HG02943 (cell line): ENCODE measurements around the gene LHFPL2.

Source experiments
- ATAC-seq: cut with Tn5 transposase; IDR thresholded peaks from one replicate; pipeline ENCODE4 v1.9.1; 2021; ENCODE audit warnings: mild to moderate bottlenecking, low read depth, moderate library complexity; ENCODE audit not compliant: unreplicated experiment

The LHFPL2 gene

DNA sequence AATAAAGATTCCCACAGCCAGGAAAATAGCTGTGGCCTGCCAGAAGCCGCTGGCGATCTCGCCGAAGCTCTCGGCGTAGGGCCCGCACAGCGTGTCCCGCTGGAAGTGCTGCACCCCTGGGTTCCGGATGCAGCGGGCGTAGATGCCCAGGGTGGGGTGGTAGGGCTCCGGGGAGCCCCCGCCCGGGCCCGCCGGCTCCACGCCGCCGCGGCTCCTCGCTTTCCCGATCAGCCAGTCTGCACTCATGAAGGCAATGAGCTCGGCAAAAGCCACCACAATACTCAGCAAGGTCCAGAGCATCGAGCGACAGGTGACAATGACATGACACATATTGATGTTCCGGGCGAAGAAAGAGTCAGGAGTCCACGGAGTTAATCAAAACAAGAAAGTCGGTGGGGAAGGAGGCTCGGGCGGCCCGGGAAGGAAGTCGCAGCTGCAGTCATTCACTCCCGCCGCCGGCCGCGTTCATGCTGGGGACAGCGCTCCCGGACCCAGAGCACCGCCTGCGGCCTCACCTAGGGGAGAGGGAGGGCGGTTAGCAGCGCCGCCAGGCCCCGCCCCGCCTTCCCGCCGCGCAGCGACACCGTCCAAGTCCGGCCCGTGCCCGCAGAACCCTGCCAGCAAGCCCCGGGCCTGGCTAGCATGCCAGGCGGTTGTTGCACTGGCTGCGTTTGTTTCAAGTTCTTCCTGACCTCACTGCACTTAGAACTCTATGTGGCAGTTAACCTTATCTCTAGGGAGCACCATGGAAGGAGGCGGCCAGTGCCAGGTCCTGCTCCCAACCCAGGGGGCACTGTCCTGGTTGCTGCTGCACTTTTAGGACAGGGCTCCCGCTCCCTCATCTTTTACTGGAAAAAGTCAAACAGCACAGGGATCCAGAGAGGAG is 138.4 kb downstream of the LHFPL2 start:
- ATAC-seq, result peak; percentile 75

DNA sequence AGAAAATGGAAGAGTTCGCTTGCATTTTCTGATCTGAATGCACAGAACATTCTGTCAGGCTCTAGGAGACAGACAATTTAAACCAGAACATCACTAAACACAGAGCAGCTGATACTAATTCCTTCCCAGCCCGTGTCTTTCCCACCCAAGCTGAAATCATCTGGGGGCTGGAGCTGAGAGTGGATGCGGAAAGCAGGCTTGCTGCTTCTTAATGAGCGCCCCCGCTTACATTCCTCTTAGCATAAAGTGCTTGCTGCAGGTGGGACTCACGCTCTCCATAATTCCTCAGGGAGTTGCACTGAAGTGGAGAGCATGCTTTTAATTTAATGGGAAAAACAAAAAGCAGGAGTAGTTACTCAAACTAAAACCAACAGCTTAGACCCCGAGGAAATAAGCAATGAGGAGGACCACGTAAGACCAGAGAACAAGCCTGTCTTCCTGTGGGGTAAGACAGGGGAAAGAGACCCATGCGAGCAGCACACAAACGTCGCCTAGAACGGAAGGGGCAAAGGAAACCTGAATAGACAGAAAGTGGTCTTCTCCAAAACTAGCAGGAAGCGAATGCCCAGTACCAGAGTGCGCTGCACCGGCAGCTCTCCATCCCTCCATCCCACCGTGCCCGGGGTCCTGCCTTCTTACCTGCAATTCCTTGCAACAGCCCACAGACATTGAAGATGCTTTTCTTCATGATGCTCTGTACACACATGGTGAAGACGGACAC is 139.3 kb downstream of the LHFPL2 start:
- no peak for ATAC-seq

DNA sequence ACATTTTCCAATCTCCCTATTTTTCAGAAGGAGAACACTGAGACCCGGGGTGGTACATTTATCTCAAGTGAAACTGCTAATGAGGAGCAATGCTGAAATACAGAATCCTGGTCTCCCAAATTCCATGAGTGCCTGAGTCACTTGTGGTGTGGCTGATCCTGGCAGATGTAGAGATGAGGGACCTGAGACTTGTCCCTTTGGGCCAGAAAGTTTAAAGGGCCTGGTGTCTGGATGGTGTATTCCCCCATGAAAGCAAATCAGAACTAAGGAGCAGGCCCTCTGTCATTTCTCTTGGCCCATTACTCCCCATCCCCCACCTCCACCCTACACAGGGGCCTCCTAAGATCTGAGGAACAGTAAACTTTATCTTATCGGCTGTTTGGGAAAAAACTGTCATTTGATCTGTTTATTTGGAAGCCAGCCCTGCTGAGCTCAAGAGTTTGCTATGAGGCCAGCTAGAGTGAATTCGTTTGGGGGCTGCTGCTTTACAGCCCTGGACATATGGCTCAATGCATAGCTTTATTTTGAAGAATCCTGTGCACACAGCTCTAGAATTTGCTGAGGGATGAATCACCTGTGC is 140.3 kb downstream of the LHFPL2 start:
- no peak for ATAC-seq

DNA sequence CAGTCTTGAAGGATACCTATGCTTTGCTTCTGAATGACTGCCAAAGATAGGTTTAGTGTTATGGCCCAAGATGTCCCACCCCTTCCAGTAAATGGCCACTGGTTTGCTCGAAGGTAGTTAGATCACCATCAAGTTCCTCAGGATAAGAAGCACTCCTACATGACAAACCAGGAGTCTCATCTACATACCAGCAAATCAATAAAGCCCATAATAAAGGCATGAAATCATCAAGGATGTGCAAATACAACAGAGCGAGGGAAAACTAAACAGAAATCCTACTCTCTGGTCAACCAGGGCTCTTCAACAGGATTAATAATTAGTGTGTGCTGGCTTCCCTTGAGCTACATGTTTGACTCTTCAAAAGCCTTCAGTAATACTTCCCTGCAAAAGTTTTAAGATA is 141.0 kb downstream of the LHFPL2 start:
- ATAC-seq, result no peak

DNA sequence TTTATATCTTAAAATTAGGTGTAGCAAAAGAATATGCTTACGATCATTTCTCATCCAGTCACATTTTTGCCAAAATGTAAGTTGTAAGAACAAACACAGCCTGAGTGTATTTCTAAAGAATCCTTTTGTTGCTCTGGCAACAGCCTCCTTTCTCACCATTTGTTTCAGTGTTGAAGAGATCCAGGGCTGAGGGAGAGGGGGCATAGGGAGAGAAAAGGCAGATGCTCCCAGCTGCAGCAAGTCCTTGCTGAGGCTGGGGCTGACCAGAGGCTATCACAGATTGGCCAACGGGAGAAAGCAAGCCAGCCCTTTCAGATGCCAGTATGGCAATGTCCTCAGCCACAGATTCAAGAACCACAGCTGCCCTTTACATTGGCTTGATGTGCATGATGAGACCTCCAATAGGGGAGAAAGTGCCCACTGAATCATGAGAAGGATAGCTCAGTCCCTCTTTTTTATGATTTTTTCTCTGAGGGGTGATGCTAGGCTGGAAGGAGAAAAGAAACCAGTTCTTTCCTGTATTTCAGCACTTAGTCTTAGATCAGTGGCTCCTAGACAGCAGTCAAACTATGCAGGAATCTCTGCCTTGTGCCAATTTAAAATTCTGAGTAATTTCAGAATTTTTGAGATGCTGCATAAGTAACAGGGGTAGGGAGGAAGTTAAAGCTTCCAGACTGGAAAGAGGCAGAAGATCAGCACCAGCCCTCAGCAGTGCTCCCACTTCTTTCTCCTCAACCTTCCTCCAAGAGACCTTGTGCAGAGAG is 142.1 kb downstream of the LHFPL2 start:
- no peak for ATAC-seq

DNA sequence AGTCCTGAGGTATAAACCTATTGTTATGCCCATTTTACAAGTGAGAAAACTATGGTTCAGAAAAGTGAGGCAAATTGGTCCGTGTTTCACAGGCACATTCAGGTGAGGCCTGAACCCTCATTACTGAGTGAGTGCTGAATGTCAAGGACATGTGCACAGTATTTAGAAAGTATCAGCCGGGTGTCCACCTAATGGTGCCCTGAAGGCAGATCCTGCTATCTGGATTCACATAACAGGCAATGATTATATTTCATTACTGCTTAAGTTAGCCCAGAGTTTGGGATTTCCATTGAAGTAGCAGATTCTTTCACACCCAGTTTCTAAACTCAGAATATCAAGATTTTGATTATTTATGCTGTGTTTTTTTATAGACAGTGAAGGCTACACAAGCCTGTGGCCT is 142.7 kb downstream of the LHFPL2 start:
- no peak for ATAC-seq

GRCh38 chr5:78504704-78505677 is 143.6 kb downstream of the LHFPL2 start:
- ATAC-seq, result no peak

DNA sequence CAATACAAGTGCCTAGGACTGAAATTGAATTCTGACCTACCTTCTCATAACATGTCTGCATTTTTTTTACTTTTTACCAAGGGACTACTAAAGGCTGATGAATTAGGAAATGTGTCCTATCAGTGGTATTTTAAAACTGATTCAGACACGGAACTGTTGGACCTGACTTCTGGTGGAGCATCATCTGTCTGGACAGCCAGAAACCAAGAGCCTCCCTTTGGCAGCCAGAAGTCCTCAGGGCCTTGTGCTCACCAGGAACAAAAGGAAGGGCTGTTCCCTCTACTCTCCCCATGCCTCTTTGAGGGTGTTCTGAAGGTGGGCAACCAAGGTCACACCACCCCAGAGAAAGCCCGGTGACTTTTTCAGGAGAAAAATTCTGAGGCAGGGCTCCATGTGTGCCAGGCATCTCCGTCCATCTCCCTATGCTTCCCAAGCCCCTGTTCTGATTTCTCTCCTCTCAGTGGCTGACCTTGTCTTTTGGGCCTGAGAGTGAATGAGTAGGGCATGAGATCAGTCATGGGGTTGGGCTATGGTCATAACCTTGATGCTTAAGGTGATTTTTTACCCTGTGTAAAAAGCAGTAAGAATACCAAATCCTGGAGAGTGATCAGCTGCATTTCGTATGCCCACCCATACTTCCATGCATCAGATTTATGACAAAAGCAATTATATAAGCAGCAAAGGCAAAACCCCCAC is 144.5 kb downstream of the LHFPL2 start:
- no peak for ATAC-seq

- ATAC-seq, result no peak
These were observed 146.9 kb downstream of the LHFPL2 start for GRCh38 chr5:78501411-78502352.

DNA sequence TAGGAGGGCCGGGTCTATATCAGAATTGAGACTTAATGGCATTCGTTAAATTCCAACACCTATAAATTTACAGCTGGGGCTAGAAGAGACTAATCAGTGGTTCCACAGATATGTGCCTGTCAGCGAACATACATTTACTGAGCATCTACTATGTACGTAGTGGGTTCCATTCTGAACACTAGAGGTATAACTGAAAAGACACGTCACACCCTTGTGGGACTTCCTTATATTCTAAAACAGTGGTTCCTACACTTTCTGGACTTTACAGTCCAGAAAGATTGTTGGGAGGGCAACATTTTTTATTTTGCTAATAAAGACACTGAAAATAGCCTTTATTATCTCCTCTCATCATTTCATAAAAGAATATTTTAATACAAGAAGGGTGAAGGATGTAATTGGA is 147.7 kb downstream of the LHFPL2 start:
- ATAC-seq, result no peak

DNA sequence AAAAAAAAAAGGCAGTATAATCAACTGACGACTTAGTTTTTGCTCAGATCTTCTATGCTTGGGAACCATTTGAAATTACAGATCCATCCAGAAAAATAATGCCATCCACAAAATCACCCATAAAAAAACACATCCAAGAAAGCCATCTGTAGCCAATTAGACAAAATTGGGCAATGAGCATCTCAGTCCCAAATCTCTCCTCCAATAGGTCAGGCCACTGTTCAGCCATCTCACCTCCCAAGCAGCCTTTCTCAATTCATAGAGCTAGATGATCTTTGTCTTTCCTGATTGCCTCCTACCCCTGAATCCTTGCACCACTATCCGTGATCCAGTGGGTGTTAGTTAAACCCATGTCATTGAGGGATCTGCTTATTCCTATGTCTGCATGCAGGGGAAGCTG is 148.5 kb downstream of the LHFPL2 start:
- ATAC-seq, result no peak

GRCh38 chr5:78499485-78499884 is 149.1 kb downstream of the LHFPL2 start:
- ATAC-seq, result no peak

GRCh38 chr5:78497573-78498533 is 150.7 kb downstream of the LHFPL2 start:
- ATAC-seq, result no peak

DNA sequence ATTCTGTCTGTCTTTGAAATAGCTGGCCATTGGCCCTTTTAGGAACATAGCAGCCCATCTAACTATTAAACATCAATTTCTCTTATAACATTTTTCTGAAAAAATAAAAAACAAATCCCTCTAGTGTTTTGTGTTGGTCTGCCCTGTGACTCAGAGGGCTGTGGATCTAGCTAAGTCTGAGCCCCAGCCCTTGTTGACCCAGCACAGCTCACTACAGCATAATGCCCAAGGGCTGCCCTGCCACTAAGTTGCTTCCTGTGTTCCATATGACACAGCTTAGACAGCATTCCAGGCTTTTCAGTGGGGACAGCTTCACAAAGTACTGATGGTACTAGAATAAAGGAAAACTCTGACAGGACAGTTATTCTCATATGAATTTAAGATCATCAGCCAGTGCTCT is 152.2 kb downstream of the LHFPL2 start:
- no peak for ATAC-seq

- no peak for ATAC-seq
These were observed 152.8 kb downstream of the LHFPL2 start for GRCh38 chr5:78495800-78496199.

DNA sequence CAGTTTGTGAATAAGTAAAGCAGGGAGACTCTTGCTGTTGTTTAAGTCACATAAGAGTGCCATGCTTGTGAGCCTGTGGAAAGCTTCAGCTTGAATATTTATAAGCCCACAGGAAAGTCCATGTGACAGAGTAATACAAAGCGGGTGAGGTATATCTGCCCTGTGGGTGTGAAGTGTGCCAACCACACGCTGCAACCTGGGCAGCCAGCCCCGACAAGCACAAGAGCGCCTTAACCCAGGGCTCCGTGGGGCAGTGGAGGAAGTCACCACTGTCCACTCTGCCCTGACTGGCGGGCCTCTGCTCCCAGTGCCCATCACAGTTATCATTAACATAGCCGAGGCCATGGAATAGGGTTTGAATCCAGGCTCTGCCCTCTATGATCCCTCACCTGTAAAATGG is 155.9 kb downstream of the LHFPL2 start:
- ATAC-seq, result no peak

DNA sequence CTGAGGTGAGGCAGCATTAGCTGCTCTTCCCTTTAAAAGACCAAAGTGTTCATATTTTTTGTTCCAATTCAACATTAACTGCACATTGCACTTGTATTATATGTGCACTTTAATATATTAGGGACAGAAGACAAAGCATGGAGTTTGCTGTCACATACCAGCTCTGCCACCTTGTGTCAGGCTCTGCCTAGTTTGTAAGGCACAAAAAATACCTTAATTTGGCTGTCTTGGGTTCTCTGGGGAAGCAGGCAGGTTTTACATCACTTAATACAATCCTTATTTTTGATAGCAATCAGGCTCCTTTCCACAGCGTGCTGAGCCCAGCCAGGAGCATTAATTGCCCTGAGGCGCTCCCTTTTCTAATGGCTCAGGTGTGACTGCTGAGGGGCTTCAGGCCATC is 156.3 kb downstream of the LHFPL2 start:
- ATAC-seq, result no peak
